ENCODE data around the gene OR2A25. TPM values are rescaled to one million over a fixed set of nuclear protein-coding genes. Genes with fewer than 3 reads are reported as not detected.
"Not testable (repeated sequence)": the region's sequence is repeated elsewhere in the genome, so short reads cannot be mapped to it uniquely, and the experiment has no call there.

Gene OR2A25
- total RNA-seq, 1 donor from 2014 or later = not detected

GRCh38 chr7:144048648-144049047 lies 21.0 kb upstream of the OR2A25 start, which contains the start of gene OR2A5:
TSS of gene OR2A5 (plus strand) at chr7:144048948. CDS start at chr7:144050402, 1,454 bp downstream.
- Mint-ChIP-seq H3K27ac (no peak within 1 kb of the TSS), H3K4me1 (no peaks in the 10 kb centered on the region), H3K4me3 (no peak within 1 kb of the TSS), H3K27me3 (no peaks in the 10 kb centered on the region), H3K9me3 (no peaks in the 10 kb centered on the region), H3K36me3 (ENCODE audit: low read depth) (no peaks in the 10 kb centered on the region)
- TF ChIP-seq, protein P1, sequence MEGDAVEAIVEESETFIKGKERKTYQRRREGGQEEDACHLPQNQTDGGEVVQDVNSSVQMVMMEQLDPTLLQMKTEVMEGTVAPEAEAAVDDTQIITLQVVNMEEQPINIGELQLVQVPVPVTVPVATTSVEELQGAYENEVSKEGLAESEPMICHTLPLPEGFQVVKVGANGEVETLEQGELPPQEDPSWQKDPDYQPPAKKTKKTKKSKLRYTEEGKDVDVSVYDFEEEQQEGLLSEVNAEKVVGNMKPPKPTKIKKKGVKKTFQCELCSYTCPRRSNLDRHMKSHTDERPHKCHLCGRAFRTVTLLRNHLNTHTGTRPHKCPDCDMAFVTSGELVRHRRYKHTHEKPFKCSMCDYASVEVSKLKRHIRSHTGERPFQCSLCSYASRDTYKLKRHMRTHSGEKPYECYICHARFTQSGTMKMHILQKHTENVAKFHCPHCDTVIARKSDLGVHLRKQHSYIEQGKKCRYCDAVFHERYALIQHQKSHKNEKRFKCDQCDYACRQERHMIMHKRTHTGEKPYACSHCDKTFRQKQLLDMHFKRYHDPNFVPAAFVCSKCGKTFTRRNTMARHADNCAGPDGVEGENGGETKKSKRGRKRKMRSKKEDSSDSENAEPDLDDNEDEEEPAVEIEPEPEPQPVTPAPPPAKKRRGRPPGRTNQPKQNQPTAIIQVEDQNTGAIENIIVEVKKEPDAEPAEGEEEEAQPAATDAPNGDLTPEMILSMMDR (IDR thresholded peaks at IDR 0.05) = no peak
- DNase-seq (no peak), ATAC-seq (ENCODE audit: low read depth) (no peak)
- POLR2A ChIA-PET = no interaction called here
- intact Hi-C loops (cut with micrococcal nuclease) = no loop called here
- CTCF ChIA-PET = no interaction called here

- Mint-ChIP-seq H3K9me3 (no peaks in the 10 kb centered on the region), H3K36me3 (ENCODE audit: low read depth) (no peaks in the 10 kb centered on the region), H3K4me3 (no peak overlapping the region), H3K4me1 (no peaks in the 10 kb centered on the region), H3K27ac (no peak overlapping the region), H3K27me3 (no peaks in the 10 kb centered on the region)
- ChIA-PET POLR2A (no interaction called here), CTCF (no interaction called here)
- DNase-seq = no peak
- intact Hi-C loops (cut with micrococcal nuclease) = no loop called here
- no peak for ATAC-seq (ENCODE audit: low read depth)
- TF ChIP-seq, protein P1 (IDR thresholded peaks at IDR 0.05) = no peak
Observed at GRCh38 chr7:144049491-144049890, 20.1 kb upstream of the OR2A25 start.

- TF ChIP-seq, protein P1 (IDR thresholded peaks at IDR 0.05) = no peak
- no peak overlapping the region for H3K4me3 Mint-ChIP-seq
- no peaks in the 10 kb centered on the region for H3K9me3 Mint-ChIP-seq
- no peaks in the 10 kb centered on the region for H3K4me1 Mint-ChIP-seq
- intact Hi-C loops (cut with micrococcal nuclease) = no loop called here
- no peak for DNase-seq
- POLR2A ChIA-PET = no interaction called here
- no peak overlapping the region for H3K27ac Mint-ChIP-seq
- H3K36me3 Mint-ChIP-seq (ENCODE audit: low read depth) = no peaks in the 10 kb centered on the region
- H3K27me3 Mint-ChIP-seq = no peaks in the 10 kb centered on the region
- CTCF ChIA-PET = no interaction called here
- no peak for ATAC-seq (ENCODE audit: low read depth)
Observed at GRCh38 chr7:144050093-144050492, 19.5 kb upstream of the OR2A25 start.

DNA sequence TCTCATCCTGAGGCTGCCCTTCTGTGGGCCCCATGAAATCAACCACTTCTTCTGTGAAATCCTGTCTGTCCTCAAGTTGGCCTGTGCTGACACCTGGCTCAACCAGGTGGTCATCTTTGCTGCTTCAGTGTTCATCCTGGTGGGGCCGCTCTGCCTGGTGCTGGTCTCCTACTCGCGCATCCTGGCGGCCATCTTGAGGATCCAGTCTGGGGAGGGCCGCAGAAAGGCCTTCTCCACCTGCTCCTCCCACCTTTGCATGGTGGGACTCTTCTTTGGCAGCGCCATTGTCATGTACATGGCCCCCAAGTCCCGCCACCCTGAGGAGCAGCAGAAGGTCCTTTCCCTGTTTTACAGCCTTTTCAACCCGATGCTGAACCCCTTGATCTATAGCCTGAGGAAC lies 18.7 kb upstream of the OR2A25 start:
- H3K36me3 Mint-ChIP-seq (ENCODE audit: low read depth); H3K27ac Mint-ChIP-seq; intact Hi-C loops (cut with micrococcal nuclease); POLR2A ChIA-PET; H3K9me3 Mint-ChIP-seq; H3K4me1 Mint-ChIP-seq; ATAC-seq (ENCODE audit: low read depth); DNase-seq; CTCF ChIA-PET; H3K27me3 Mint-ChIP-seq; H3K4me3 Mint-ChIP-seq: not testable (repeated sequence)

DNA sequence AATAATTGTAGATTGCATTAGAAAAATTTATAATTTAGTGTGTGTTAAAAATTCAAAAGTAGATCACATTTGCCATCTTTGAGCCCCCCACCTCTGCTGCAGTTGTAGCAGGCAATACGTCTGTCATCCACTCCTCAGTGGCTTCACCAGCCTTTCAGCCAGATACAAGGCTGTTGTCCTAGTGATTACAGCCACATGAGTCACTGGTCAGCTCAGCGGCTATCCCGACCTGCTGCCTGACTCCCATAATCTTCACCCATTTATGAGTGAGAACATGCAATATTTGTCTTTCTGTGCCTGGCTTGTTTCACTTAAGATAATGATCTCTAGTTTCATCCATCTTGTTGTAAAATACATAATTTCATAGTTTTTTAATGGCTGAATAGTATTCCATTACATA lies 11.7 kb upstream of the OR2A25 start:
- Mint-ChIP-seq H3K9me3 (peaks cover 3% of the 10 kb centered on the region), H3K27ac (no peak overlapping the region), H3K27me3 (peaks cover 7% of the 10 kb centered on the region), H3K36me3 (ENCODE audit: low read depth) (no peaks in the 10 kb centered on the region), H3K4me3 (no peak overlapping the region), H3K4me1 (no peaks in the 10 kb centered on the region)
- TF ChIP-seq, protein P1 (IDR thresholded peaks at IDR 0.05) = no peak
- intact Hi-C loops (cut with micrococcal nuclease) = no loop called here
- no peak for DNase-seq
- ChIA-PET POLR2A (no interaction called here), CTCF (no interaction called here)
- ATAC-seq (ENCODE audit: low read depth) = no peak

GRCh38 chr7:144063710-144064109 lies 5.9 kb upstream of the OR2A25 start:
- no peak overlapping the region for H3K4me3 Mint-ChIP-seq
- H3K27ac Mint-ChIP-seq = no peak overlapping the region
- CTCF ChIA-PET = no interaction called here

More at GRCh38 chr7:144063710-144064109, 5.9 kb upstream of the OR2A25 start:
- ATAC-seq (ENCODE audit: low read depth) (no peak), DNase-seq (no peak)
- intact Hi-C loops (cut with micrococcal nuclease) = no loop called here
- Mint-ChIP-seq H3K9me3 (peaks cover 8% of the 10 kb centered on the region), H3K36me3 (ENCODE audit: low read depth) (no peaks in the 10 kb centered on the region), H3K4me1 (no peaks in the 10 kb centered on the region), H3K27me3 (peaks cover 7% of the 10 kb centered on the region)
- POLR2A ChIA-PET = no interaction called here
- TF ChIP-seq, protein P1 (IDR thresholded peaks at IDR 0.05) = no peak
